Right lobe of liver (tissue), 6 donors: ENCODE results near the gene ACAD11. TPM values are rescaled to one million over a fixed set of nuclear protein-coding genes. Genes with fewer than 3 reads are reported as not detected.

Source experiments
- ATAC-seq, 4 donors: fragments of 200-7000 bp; cut with Tn5 transposase; one replicate each; pipeline ENCODE4 v1.9.1; 2020; ENCODE audit warnings: mild to moderate bottlenecking in 4 of 4, moderate library complexity in 4 of 4
- DNase-seq, 3 donors: peaks; one replicate each; pipeline ENCODE4 v3.0.0-alpha.2; 2020
- H3K27ac ChIP-seq, 3 donors: fragments of 200-600 bp; one replicate each; pipeline ENCODE4 v1.8.0; 2022
- H3K27me3 ChIP-seq, 2 donors: fragments of 200-600 bp; one replicate each; pipeline ENCODE4 v1.8.0; 2022
- H3K36me3 ChIP-seq, 4 donors: fragments of 200-600 bp; sonication (generic) in 1 of 4; one replicate each; pipeline versions ENCODE4 v1.5.1 to v1.8.0; 2017 to 2022; ENCODE audit warnings: control low read depth in 1 of 4
- H3K4me1 ChIP-seq, 4 donors: fragments of 200-600 bp; sonication (generic) in 1 of 4; one replicate each; pipeline versions ENCODE4 v1.5.1 to v1.8.0; 2017 to 2022; ENCODE audit warnings: control low read depth in 1 of 4
- H3K4me3 ChIP-seq, 3 donors: fragments of 200-600 bp; one replicate each; pipeline ENCODE4 v1.8.0; 2022
- H3K9me3 ChIP-seq, 4 donors: fragments of 200-600 bp; sonication (generic) in 1 of 4; one replicate each; pipeline versions ENCODE4 v1.5.1 to v1.8.0; 2017 to 2022; ENCODE audit warnings: control low read depth in 1 of 4
- POLR2A ChIP-seq: fragments of 450-650 bp; IDR thresholded peaks from one replicate; pipeline ENCODE4 v1.6.1; 2017; ENCODE audit warnings: antibody characterized with exemption, mild to moderate bottlenecking
- WGBS: methylation state at CpG from one replicate; pipeline ENCODE4 v1.1.6; 2018; ENCODE audit warnings: low coverage, low lambda C conversion rate; ENCODE audit not compliant: insufficient coverage; ENCODE audit errors: missing lambda C conversion rate; 5-methylcytosine and 5-hydroxymethylcytosine counted together
- intact Hi-C, 2 donors: fragments of 100-400 bp; cut with DNase I; formaldehyde crosslinking; loops; one replicate each; pipeline versions ENCODE4 v1.11.2 to v1.14.1; 2022
- total RNA-seq, 6 experiments: library from RNA; depleted of rRNA in 2 of 6; stranded (reverse); fragments of >200 nt in 2 of 6; fragmentation: NEBNext Ultra II Directional in 3 of 6; extraction: Animal tissue kit (Norgen Biotek cat#: 25700) in 3 of 6; gene quantifications; one replicate each; pipeline versions ENCODE4 v1.1.0 to v1.2.4, GENCODE V29; 2016 to 2023
- TF ChIP-seq, protein P1 (sequence below), 4 donors: fragments of 200-600 bp in 3 of 4; fragments of 450-650 bp in 1 of 4; IDR thresholded peaks; one replicate each; pipeline versions ENCODE4 v1.5.1 to v1.8.0; 2016 to 2022; ENCODE audit warnings: antibody characterized with exemption in 4 of 4, mild to moderate bottlenecking in 2 of 4
- donor health status: DM: no; HTN: yes; CAD: no.
- donor health status: DM: no; HTN: no; CAD: no.
- donor health status: DM: no; HTN: no; CAD: no.
- donor health status: DM: no; HTN: yes; CAD: no.
- donor health status: DM: no; HTN: yes; CAD: no.

ACAD11 gene
- total RNA-seq, 6 experiments from 2014 or later: 60.9 to 108 (median 94.5) TPM

DNA sequence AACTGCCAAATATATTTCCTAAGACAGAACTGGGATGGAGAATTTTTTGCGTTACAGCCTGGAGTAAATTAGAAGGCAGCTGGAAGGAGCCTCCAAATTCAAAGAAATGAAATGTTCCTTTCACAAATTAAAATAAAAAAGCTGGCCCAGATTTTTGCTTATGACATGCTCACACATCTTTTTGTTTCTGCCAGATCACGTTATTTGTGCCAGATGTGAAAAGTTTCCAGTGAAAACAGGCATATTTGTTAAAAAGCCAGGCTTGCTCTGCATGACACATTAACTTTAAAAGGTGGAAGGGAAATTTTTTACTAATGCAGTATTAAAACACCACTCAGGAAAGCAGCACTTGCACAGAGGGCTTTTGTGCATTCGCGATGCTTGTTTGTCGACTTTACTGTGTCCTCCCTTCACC, 85.8 kb downstream of the ACAD11 start:
- ATAC-seq (no peak), DNase-seq (no peak)
- H3K27me3 ChIP-seq: no peaks in the 10 kb centered on the region
- no peaks in the 10 kb centered on the region for H3K9me3 ChIP-seq
- intact Hi-C loops: no loop called here
- no peak overlapping the region for H3K27ac ChIP-seq
- TF ChIP-seq, protein P1, sequence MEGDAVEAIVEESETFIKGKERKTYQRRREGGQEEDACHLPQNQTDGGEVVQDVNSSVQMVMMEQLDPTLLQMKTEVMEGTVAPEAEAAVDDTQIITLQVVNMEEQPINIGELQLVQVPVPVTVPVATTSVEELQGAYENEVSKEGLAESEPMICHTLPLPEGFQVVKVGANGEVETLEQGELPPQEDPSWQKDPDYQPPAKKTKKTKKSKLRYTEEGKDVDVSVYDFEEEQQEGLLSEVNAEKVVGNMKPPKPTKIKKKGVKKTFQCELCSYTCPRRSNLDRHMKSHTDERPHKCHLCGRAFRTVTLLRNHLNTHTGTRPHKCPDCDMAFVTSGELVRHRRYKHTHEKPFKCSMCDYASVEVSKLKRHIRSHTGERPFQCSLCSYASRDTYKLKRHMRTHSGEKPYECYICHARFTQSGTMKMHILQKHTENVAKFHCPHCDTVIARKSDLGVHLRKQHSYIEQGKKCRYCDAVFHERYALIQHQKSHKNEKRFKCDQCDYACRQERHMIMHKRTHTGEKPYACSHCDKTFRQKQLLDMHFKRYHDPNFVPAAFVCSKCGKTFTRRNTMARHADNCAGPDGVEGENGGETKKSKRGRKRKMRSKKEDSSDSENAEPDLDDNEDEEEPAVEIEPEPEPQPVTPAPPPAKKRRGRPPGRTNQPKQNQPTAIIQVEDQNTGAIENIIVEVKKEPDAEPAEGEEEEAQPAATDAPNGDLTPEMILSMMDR (IDR thresholded peaks at IDR 0.05): no peak
- TF ChIP-seq POLR2A: no peak
- H3K4me3 ChIP-seq: no peak overlapping the region
- H3K36me3 ChIP-seq: peaks cover 0 to 46% (median 14%) of the 10 kb centered on the region in 4 donors
- H3K4me1 ChIP-seq: no peaks in the 10 kb centered on the region
- 85% methylated on average over 5 of the region's 5 CpGs for WGBS

DNA sequence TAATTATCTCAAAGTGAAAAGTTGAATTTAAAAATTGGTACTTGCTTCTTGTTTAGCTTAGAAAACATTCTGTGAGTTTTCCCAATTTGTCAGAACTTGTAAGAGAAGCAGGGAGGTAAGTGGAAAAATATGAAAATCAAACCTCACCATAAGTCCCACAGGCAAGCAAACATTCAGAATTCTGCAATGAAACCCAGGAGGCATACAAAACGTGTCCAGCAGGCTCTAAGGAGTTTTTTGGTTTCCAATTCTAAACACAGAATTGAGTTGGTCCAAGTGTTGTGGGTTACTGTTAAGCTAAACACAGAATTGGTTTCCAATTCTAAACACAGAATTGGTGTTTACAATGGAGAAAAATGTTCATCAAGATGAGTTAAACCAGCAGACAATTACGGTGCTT, 89.6 kb downstream of the ACAD11 start:
- no peaks in the 10 kb centered on the region for H3K9me3 ChIP-seq
- H3K4me3 ChIP-seq: no peak overlapping the region
- DNase-seq: no peak
- H3K36me3 ChIP-seq: peaks cover 0 to 19% (median 2%) of the 10 kb centered on the region in 4 donors
- H3K4me1 ChIP-seq: no peaks in the 10 kb centered on the region
- WGBS: 83% methylated on average over 2 of the region's 2 CpGs
- no peak overlapping the region for H3K27ac ChIP-seq
- TF ChIP-seq POLR2A: no peak
- TF ChIP-seq, protein P1 (IDR thresholded peaks at IDR 0.05): no peak
- no peaks in the 10 kb centered on the region for H3K27me3 ChIP-seq
- no peak for ATAC-seq
- intact Hi-C loops: no loop called here

DNA sequence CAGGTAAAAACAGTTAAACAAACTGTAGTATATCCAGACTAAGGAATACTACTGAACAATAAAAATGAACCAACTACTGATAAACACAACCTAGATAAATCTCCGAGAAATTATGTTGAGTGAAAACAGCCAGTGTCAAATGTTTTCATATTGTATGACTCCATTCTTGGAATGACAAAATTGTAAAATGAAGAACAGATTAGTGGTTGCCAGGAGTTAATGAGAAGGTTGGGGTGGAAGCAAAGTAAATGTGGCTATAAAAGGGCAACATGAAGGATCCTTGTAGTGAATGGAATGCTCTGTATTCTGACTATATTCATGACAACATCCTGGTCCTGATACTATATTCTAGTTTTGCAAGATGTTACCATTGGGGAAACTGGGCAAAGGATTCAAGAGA, 90.0 kb downstream of the ACAD11 start:
- no peaks in the 10 kb centered on the region for H3K27me3 ChIP-seq
- intact Hi-C loops: no loop called here
- H3K4me1 ChIP-seq: no peaks in the 10 kb centered on the region
- H3K9me3 ChIP-seq: no peaks in the 10 kb centered on the region
- TF ChIP-seq, protein P1 (IDR thresholded peaks at IDR 0.05): no peak
- TF ChIP-seq POLR2A: no peak
- H3K4me3 ChIP-seq: no peak overlapping the region
- 47% methylated on average over 1 of the region's 1 CpG for WGBS
- DNase-seq: no peak
- H3K36me3 ChIP-seq: peaks cover 0 to 14% (median 2%) of the 10 kb centered on the region in 4 donors
- ATAC-seq: no peak
- H3K27ac ChIP-seq: no peak overlapping the region

DNA sequence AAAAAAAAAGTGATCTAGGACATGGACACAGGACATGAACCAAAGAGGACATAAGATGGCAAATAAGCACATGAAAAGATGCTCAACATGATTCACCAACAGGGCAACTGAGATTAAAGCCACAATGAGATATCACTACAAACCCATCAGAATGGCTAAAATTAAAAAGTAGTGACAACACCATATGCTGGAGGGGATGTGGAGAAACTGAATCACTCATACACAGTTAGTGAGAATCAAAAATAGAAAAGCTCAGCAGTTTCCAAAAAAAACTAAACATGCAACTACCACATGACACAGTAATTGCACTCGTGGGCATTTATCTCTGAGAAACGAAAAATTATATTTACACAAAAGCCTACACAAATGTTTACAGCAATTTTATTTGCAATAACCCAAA, 90.5 kb downstream of the ACAD11 start:
- Histone ChIP-seq H3K4me3 (no peak overlapping the region), H3K27me3 (no peaks in the 10 kb centered on the region), H3K36me3 (peaks cover 0 to 10% (median 3%) of the 10 kb centered on the region in 4 donors), H3K27ac (no peak overlapping the region), H3K9me3 (no peaks in the 10 kb centered on the region), H3K4me1 (no peaks in the 10 kb centered on the region)
- WGBS: 12% methylated on average over 2 of the region's 2 CpGs
- TF ChIP-seq, protein P1 (IDR thresholded peaks at IDR 0.05): no peak
- no peak for TF ChIP-seq POLR2A
- ATAC-seq (peak in 1 of 4 donors; percentile 47), DNase-seq (no peak)
- intact Hi-C loops: no loop called here

DNA sequence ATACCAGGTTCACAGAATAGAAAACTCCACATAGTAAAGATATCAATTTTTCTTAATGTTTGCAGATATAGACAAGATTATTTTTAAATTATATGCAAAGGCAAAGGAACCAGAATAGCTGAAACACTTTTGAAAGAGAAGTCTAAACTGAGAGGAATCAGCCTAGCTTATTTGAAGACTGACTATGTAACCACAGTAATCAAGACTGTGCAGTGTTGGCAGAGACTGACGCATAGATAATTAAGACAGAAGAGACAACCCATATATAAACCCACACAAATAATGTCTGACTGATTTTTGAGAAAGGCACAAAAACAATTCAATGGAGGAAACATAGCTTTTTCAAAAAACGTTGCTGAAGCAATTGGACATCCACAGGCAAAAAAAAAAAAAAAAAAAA, 91.2 kb downstream of the ACAD11 start:
- Histone ChIP-seq H3K27ac (no peak overlapping the region), H3K36me3 (peaks cover 0 to 9% (median 5%) of the 10 kb centered on the region in 4 donors), H3K4me1 (no peaks in the 10 kb centered on the region), H3K27me3 (no peaks in the 10 kb centered on the region), H3K9me3 (no peaks in the 10 kb centered on the region), H3K4me3 (no peak overlapping the region)
- intact Hi-C loops: no loop called here
- ATAC-seq (no peak), DNase-seq (no peak)
- 76% methylated on average over 2 of the region's 2 CpGs for WGBS
- no peak for TF ChIP-seq POLR2A
- TF ChIP-seq, protein P1 (IDR thresholded peaks at IDR 0.05): no peak
